Heart left ventricle (tissue), 16 donors: Measurements from ENCODE around the gene MCM8. TPM values are rescaled to one million over a fixed set of nuclear protein-coding genes. Genes with fewer than 3 reads are reported as not detected.

Experiments
- ATAC-seq, 4 donors: fragments of 200-7000 bp; cut with Tn5 transposase; one replicate each; pipeline ENCODE4 v1.9.1; 2020 to 2022; ENCODE audit warnings: moderate library complexity in 4 of 4, mild to moderate bottlenecking in 3 of 4, moderate number of reproducible peaks in 1 of 4
- DNase-seq, 5 donors: peaks; one replicate each; pipeline ENCODE4 v3.0.0-alpha.2; 2020
- H3K27ac ChIP-seq, 12 donors: fragments of 200-600 bp; sonication (generic) in 4 of 12; one replicate each; pipeline versions ENCODE4 v1.5.0 to v1.8.0; 2016 to 2022; ENCODE audit warnings: mild to moderate bottlenecking in 2 of 12
- H3K27me3 ChIP-seq, 9 donors: fragments of 200-600 bp; sonication (generic) in 2 of 9; one replicate each; pipeline versions ENCODE4 v1.5.1 to v1.8.0; 2016 to 2022; ENCODE audit warnings: mild to moderate bottlenecking in 3 of 9
- H3K36me3 ChIP-seq, 9 donors: fragments of 200-600 bp; sonication (generic) in 2 of 9; one replicate each; pipeline versions ENCODE4 v1.5.0 to v1.8.0; 2018 to 2022; ENCODE audit warnings: mild to moderate bottlenecking in 2 of 9
- H3K4me1 ChIP-seq, 12 donors: fragments of 200-600 bp; sonication (generic) in 4 of 12; one replicate each; pipeline versions ENCODE4 v1.5.0 to v1.8.0; 2016 to 2022; ENCODE audit warnings: mild to moderate bottlenecking in 3 of 12
- H3K4me3 ChIP-seq, 12 donors: fragments of 200-600 bp; sonication (generic) in 4 of 12; one replicate each; pipeline versions ENCODE4 v1.5.0 to v1.8.0; 2017 to 2022; ENCODE audit warnings: mild to moderate bottlenecking in 9 of 12, moderate library complexity in 4 of 12
- H3K9me3 ChIP-seq, 12 donors: fragments of 200-600 bp; sonication (generic) in 4 of 12; one replicate each; pipeline versions ENCODE4 v1.5.0 to v1.8.0; 2016 to 2022; ENCODE audit warnings: mild to moderate bottlenecking in 1 of 12
- POLR2A ChIP-seq, 2 donors: fragments of 450-650 bp; IDR thresholded peaks; one replicate each; pipeline ENCODE4 v1.6.1; 2017; ENCODE audit warnings: antibody characterized with exemption in 2 of 2, mild to moderate bottlenecking in 2 of 2, moderate library complexity in 2 of 2
- WGBS, 4 donors: extraction: QIAGEN DNeasy Blood & Tissue Kit in 2 of 4; methylation state at CpG; one replicate each; pipeline versions ENCODE4 v1.1.5 to v1.1.7; 2013 to 2018; 5-methylcytosine and 5-hydroxymethylcytosine counted together
- intact Hi-C, 10 donors: fragments of 100-400 bp; cut with DNase I; formaldehyde crosslinking; loops; one replicate each; pipeline versions ENCODE4 v1.11.1 to v1.14.2; 2022
- polyA plus RNA-seq, 2 donors: library from polyadenylated mRNA; stranded (reverse); fragments of 200-250 nt; gene quantifications; one replicate each; pipeline ENCODE4 v1.2.3, GENCODE V29; 2013
- total RNA-seq, 9 donors: library from RNA; depleted of rRNA in 2 of 9; stranded (reverse); fragments of >200 nt in 2 of 9; fragmentation: NEBNext Ultra II Directional in 3 of 9; extraction: Animal tissue kit (Norgen Biotek cat#: 25700) in 3 of 9; gene quantifications; one replicate each; pipeline versions ENCODE4 v1.1.0 to v1.2.4, GENCODE V29; 2016 to 2023
- TF ChIP-seq, protein P1 (sequence below), 12 donors: fragments of 200-600 bp; sonication (generic) in 4 of 12; IDR thresholded peaks; one replicate each; pipeline versions ENCODE4 v1.5.0 to v1.8.0; 2018 to 2022; ENCODE audit warnings: antibody characterized with exemption in 12 of 12, mild to moderate bottlenecking in 5 of 12
- donor health status: ischemic (EF 13 %, LVEDD 7.1; RV severe dilation, severe dysfunction).
- donor health status: healthy with polysubstance abuse.
- donor health status: DM: no; HTN: yes; CAD: no.
- donor health status: DM: no; HTN: no; CAD: no.
- donor health status: ischemic (EF 25% LVEDD 6.9; RV normal size, moderate dysfunction).
- donor health status: ischemic (EF 25% LVEDD 5.7; RV mildly dilated, moderate dysfunction).
- donor health status: healthy.
- donor health status: DM: yes; HTN: yes; CAD: no.
- donor health status: ischemic (EF 35%, LVEDD 5.7; RV mildly dilated, moderate dysfunction).
- donor health status: nonischemic (EF 11% LVEDD 7.7; RV severe dilation, severe dysfunction).
- donor health status: DM: yes; HTN: yes; CAD: no.
- donor health status: PGD.
- donor health status: ischemic (EF 29% LVEDD 5.4; RV normal size, mild dysfunction).
- donor health status: nonischemic (EF 23%, LVEDD 6.1; RV moderate dilation, normal function).

MCM8 gene
- total and polyA plus RNA-seq, 11 donors = 1.8 to 8.7 (median 6.5) TPM

DNA sequence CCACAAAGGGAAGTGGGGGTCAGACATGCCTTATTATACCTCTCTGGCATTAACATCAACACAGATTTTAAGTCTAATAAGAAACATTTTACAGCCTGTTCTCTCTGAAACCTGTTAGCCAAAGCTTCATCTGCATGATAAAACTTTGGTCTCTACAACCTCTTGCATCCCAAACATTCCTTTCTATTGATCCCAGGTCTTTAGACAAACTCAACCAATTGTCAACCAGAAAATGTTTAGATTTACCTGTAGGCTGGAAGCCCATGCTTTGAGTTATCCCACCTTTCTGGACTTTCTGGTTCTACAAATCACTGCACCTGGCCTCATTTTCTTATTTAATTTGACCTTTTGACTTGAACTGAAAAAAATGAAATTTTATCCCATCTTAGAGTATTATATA, 20.8 kb downstream of the MCM8 start:
- TF ChIP-seq, protein P1, sequence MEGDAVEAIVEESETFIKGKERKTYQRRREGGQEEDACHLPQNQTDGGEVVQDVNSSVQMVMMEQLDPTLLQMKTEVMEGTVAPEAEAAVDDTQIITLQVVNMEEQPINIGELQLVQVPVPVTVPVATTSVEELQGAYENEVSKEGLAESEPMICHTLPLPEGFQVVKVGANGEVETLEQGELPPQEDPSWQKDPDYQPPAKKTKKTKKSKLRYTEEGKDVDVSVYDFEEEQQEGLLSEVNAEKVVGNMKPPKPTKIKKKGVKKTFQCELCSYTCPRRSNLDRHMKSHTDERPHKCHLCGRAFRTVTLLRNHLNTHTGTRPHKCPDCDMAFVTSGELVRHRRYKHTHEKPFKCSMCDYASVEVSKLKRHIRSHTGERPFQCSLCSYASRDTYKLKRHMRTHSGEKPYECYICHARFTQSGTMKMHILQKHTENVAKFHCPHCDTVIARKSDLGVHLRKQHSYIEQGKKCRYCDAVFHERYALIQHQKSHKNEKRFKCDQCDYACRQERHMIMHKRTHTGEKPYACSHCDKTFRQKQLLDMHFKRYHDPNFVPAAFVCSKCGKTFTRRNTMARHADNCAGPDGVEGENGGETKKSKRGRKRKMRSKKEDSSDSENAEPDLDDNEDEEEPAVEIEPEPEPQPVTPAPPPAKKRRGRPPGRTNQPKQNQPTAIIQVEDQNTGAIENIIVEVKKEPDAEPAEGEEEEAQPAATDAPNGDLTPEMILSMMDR (IDR thresholded peaks at IDR 0.05) = no peak
- Histone ChIP-seq H3K9me3 (no peaks in the 10 kb centered on the region), H3K4me1 (no peaks in the 10 kb centered on the region), H3K27me3 (no peaks in the 10 kb centered on the region), H3K4me3 (no peak overlapping the region), H3K27ac (no peak overlapping the region), H3K36me3 (peaks cover 0 to 53% (median 31%) of the 10 kb centered on the region in 9 donors)
- ATAC-seq (no peak), DNase-seq (no peak)
- intact Hi-C loops = no loop called here

DNA sequence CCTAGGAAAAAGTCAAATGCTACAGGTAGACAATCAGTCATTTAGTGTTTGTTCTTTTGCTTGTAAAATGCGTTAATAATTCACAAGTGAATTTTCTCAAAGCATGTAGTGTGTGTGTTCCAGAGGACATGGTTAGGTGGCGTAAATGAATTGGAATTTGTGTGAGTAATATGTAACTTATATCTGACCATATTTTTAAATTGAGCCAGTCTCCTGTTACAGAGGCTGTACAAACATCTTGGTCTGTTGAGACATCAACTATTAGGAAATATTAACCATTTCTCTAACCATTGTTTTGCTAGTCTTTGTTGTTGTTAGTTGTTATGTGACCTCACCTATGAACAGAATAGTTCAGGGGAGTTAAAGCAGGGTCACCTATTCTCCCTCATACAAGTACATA, 22.7 kb downstream of the MCM8 start:
- Histone ChIP-seq H3K27me3 (no peaks in the 10 kb centered on the region), H3K27ac (no peak overlapping the region), H3K9me3 (no peaks in the 10 kb centered on the region), H3K4me1 (no peaks in the 10 kb centered on the region), H3K36me3 (peaks cover 0 to 54% (median 33%) of the 10 kb centered on the region in 9 donors), H3K4me3 (no peak overlapping the region)
- intact Hi-C loops = no loop called here
- no peak for DNase-seq
- ATAC-seq = no peak
- no peak for TF ChIP-seq POLR2A (IDR thresholded peaks at IDR 0.05)
- TF ChIP-seq, protein P1 (IDR thresholded peaks at IDR 0.05) = no peak
- WGBS, 4 donors = 96 to 97% (median 97%) methylated on average over 2 of the region's 2 CpGs

DNA sequence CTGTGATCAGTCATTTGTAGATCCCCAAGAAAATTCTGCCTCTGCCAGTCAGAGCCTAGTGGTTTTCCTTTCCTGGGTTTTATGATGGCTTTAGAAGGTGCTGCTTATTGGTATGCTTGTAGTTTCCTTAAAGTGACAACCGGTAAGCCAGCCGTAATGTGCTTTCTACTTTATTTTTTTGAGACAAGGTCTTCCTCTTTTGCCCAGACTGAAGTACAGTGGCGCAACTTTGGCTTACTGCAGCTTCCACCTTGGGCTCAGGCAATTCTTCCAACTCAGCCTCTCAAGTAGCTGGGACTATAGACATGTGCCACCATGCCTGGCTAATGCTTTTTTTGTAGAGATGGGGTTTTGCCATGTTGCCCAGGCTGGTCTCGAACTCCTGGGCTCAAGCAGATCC, 23.5 kb downstream of the MCM8 start:
- TF ChIP-seq, protein P1 (IDR thresholded peaks at IDR 0.05) = no peak
- TF ChIP-seq POLR2A (IDR thresholded peaks at IDR 0.05) = no peak
- intact Hi-C loops = no loop called here
- ATAC-seq (no peak), DNase-seq (no peak)
- no peak overlapping the region for H3K4me3 ChIP-seq
- WGBS, 4 donors = 89 to 96% (median 93%) methylated on average over 4 of the region's 4 CpGs
- no peaks in the 10 kb centered on the region for H3K9me3 ChIP-seq
- no peaks in the 10 kb centered on the region for H3K4me1 ChIP-seq
- H3K36me3 ChIP-seq = peaks cover 0 to 57% (median 34%) of the 10 kb centered on the region in 9 donors
- no peak overlapping the region for H3K27ac ChIP-seq
- H3K27me3 ChIP-seq = no peaks in the 10 kb centered on the region

DNA sequence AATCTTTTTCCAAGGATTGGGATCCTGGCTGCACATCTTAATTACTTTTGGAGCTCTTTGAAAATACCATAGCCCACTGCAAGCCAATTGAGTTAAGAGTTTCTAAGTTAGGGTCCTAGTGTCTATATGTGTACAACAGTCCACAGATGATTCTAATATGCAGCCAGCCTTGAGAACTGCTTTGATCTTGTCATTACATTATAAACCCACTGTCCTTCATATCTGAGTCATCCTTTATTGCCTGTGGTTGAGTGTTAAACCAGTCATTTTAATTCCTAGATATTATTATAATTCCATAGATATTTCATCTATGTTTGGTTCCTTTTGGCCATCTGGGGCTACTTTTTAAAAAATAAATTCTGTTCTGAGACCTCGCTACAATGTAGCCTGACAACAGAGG, 24.1 kb downstream of the MCM8 start:
- no peak overlapping the region for H3K4me3 ChIP-seq
- intact Hi-C loops = no loop called here
- H3K4me1 ChIP-seq = no peaks in the 10 kb centered on the region
- H3K36me3 ChIP-seq = peaks cover 0 to 61% (median 39%) of the 10 kb centered on the region in 9 donors
- H3K27ac ChIP-seq = no peak overlapping the region
- no peak for TF ChIP-seq POLR2A (IDR thresholded peaks at IDR 0.05)
- TF ChIP-seq, protein P1 (IDR thresholded peaks at IDR 0.05) = no peak
- ATAC-seq (no peak), DNase-seq (no peak)
- H3K27me3 ChIP-seq = no peaks in the 10 kb centered on the region
- WGBS, 4 donors = 100% methylated on average over 1 of the region's 1 CpG
- H3K9me3 ChIP-seq = no peaks in the 10 kb centered on the region
